ENCODE results near the gene ANGEL1. TPM values are rescaled to one million over a fixed set of nuclear protein-coding genes. Genes with fewer than 3 reads are reported as not detected.

Gene ANGEL1
- total and polyA plus RNA-seq, 4 donors: 5.2 to 15.9 (median 9.6) TPM

DNA sequence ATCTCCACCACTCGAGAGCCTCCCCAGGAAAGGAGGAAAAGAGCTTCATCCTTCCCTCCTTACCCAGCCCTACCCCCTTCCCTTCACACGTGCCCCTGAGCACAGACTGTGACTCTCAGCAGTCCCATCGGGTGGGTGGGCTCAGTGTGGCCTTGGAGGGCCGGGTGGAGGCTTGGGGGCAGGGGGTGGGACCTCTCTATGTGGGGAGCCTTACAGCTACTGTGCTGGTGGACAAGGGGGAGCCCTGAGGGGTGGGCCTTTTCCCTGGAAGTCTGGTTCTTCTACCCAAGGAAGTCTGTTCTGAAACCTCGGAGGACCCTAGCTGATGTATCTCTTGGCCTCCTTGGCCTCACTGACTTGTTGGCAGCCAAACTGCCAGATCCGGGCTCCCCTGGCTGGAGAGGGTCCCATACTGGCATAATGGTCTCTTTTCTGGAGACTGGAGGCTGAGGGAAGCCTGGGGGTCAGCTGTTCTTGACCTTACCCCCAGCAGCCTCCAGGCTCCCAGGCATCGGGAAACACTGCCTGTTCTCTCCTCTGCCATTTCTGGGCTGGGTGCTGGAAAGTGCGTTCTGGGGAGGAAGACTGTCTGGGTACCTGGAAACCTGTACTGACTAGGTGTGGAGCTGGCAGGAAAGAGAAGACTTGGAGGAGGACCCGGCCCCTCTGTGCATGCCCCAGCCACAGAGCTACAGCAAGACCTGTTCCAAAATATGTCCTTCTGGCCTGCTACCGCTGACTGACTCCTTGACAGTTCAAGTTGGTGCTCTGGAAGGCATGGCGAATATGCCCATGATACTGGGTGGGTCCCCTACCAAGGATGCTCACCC, 43.8 kb downstream of the ANGEL1 start:
- DNase-seq (ENCODE audit: low spot score): no peak
- no peaks in the 10 kb centered on the region for H3K9me3 ChIP-seq (ENCODE audit: control insufficient read depth in 4 of 4, low read length in 3 of 4)
- WGBS: 56% methylated on average over 11 of the region's 11 CpGs
- no peak overlapping the region for H3K4me3 ChIP-seq (ENCODE audit: low read depth in 1 of 3, low read length in 3 of 3)
- TF ChIP-seq FOXA2 (IDR thresholded peaks at IDR 0.05): no peak
- TF ChIP-seq NR2F2 (IDR thresholded peaks at IDR 0.05): peak; percentile 43
- peaks cover 0 to 10% (median 0%) of the 10 kb centered on the region in 4 donors for H3K4me1 ChIP-seq (ENCODE audit: control insufficient read depth in 4 of 4, insufficient read depth in 4 of 4, low read length in 3 of 4)
- H3K36me3 ChIP-seq (ENCODE audit: control insufficient read depth in 4 of 4, insufficient read depth in 3 of 4, low read depth in 1 of 4, low read length in 3 of 4): no peaks in the 10 kb centered on the region
- peak overlapping the region; percentile 53 to 78 for H3K27ac ChIP-seq (ENCODE audit: low read depth in 1 of 2, low read length in 2 of 2)
- no peaks in the 10 kb centered on the region for H3K27me3 ChIP-seq (ENCODE audit: control insufficient read depth in 4 of 4, insufficient read depth in 4 of 4, low read length in 3 of 4)
- H3K9ac ChIP-seq (ENCODE audit: low read depth in 1 of 2, low read length in 2 of 2): no peak overlapping the region

DNA sequence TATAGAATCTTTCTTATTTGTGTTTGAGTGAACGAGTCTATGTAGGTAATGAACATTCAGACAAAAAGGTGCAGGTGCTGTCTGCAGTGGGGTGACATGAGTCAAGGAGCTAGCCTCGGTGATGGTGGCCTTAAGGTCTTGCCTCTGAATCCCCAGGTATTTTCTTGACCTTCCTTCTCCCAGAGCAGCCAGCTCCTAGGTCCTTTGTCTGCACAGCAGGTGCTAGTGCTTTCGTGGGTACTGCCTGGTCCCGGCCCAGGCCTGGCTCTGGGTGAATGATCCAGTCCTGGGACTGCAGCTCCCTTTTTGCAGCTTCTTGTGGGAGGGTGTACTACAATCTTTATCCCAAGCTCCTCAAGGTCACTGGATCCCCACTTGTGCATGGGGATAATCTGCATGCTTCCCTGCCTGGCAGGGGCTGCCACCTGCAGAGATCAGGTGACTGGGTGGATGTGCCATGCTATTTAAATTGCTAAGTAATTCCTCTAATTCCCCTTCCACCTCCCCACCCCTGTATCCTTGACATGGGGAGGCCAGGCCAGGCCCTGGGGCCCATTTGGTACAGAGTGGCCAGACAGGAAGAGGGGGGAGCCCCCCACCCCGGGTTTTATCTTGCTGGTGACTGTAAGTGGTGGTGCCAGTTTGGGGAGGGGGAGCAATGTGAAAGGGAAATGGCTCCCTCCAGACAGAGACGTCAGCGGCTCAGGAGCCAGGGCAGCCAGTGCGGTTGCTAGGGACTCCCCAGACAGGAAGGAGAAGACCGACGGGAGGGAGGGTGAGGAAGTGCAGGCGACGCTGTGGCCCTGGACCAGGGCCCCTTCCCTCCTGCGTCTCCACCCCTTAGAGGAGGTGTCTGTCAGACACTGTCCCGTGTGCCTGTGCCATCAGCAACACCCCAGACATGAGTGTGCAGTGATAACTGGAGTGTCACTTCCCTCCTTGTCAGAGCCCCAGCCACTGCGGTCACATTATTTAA, 44.7 kb downstream of the ANGEL1 start:
- peak; percentile 66 for DNase-seq (ENCODE audit: low spot score)
- Histone ChIP-seq H3K4me3 (ENCODE audit: low read depth in 1 of 3, low read length in 3 of 3) (no peak overlapping the region), H3K4me1 (ENCODE audit: control insufficient read depth in 4 of 4, insufficient read depth in 4 of 4, low read length in 3 of 4) (peaks cover 0 to 8% (median 0%) of the 10 kb centered on the region in 4 donors)

DNA sequence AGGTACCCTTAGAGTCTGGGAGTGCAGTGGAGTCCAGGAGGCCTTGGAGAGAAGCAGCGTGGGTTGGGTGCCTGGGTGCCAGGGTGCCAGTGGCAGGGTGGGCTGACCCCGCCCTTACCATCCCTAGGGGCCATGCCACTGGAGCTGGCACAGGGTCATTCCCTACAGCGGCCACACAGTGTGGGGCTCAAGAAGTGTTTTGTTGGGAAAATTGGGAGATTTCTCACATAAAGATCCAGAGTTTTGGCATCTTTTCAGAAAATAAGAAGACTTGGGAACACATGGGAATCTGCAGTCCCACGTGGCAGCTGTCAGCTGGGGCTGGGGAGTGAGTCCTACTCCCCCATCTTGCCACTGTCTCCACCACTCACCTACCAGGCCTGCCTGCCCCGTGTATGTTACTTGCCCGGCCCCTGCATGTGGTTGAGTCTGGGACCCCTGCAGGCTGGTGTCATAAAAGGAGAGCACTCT, 47.2 kb downstream of the ANGEL1 start:
- no peak overlapping the region for H3K4me3 ChIP-seq (ENCODE audit: low read depth in 1 of 3, low read length in 3 of 3)
- peaks cover 0 to 3% (median 3%) of the 10 kb centered on the region in 4 donors for H3K27me3 ChIP-seq (ENCODE audit: control insufficient read depth in 4 of 4, insufficient read depth in 4 of 4, low read length in 3 of 4)
- no peak overlapping the region for H3K27ac ChIP-seq (ENCODE audit: low read depth in 1 of 2, low read length in 2 of 2)
- no peak overlapping the region for H3K9ac ChIP-seq (ENCODE audit: low read depth in 1 of 2, low read length in 2 of 2)
- no peak for TF ChIP-seq JUND (IDR thresholded peaks at IDR 0.05)
- TF ChIP-seq YY1 (IDR thresholded peaks at IDR 0.05): no peak
- no peak for TF ChIP-seq FOXA2 (IDR thresholded peaks at IDR 0.05)
- TF ChIP-seq FOXA1 (IDR thresholded peaks at IDR 0.05): no peak
- TF ChIP-seq, protein P1, sequence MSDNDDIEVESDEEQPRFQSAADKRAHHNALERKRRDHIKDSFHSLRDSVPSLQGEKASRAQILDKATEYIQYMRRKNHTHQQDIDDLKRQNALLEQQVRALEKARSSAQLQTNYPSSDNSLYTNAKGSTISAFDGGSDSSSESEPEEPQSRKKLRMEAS (IDR thresholded peaks at IDR 0.05): no peak
- no peak for TF ChIP-seq NR2F2 (IDR thresholded peaks at IDR 0.05)
- TF ChIP-seq, protein P2, sequence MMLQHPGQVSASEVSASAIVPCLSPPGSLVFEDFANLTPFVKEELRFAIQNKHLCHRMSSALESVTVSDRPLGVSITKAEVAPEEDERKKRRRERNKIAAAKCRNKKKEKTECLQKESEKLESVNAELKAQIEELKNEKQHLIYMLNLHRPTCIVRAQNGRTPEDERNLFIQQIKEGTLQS (IDR thresholded peaks at IDR 0.05): no peak
- no peak for TF ChIP-seq HNF4A (conservative IDR thresholded peaks at IDR 0.05)
- no peak for TF ChIP-seq EGR1 (IDR thresholded peaks at IDR 0.05; ENCODE audit: low read depth in 2 of 2)
- TF ChIP-seq, protein P3, sequence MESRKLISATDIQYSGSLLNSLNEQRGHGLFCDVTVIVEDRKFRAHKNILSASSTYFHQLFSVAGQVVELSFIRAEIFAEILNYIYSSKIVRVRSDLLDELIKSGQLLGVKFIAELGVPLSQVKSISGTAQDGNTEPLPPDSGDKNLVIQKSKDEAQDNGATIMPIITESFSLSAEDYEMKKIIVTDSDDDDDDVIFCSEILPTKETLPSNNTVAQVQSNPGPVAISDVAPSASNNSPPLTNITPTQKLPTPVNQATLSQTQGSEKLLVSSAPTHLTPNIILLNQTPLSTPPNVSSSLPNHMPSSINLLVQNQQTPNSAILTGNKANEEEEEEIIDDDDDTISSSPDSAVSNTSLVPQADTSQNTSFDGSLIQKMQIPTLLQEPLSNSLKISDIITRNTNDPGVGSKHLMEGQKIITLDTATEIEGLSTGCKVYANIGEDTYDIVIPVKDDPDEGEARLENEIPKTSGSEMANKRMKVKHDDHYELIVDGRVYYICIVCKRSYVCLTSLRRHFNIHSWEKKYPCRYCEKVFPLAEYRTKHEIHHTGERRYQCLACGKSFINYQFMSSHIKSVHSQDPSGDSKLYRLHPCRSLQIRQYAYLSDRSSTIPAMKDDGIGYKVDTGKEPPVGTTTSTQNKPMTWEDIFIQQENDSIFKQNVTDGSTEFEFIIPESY (IDR thresholded peaks at IDR 0.05): no peak
- H3K4me1 ChIP-seq (ENCODE audit: control insufficient read depth in 4 of 4, insufficient read depth in 4 of 4, low read length in 3 of 4): peaks cover 3 to 23% (median 9%) of the 10 kb centered on the region in 4 donors
- WGBS: 73% methylated on average over 6 of the region's 6 CpGs
- H3K9me3 ChIP-seq (ENCODE audit: control insufficient read depth in 4 of 4, low read length in 3 of 4): no peaks in the 10 kb centered on the region
- no peak for DNase-seq (ENCODE audit: low spot score)
- no peaks in the 10 kb centered on the region for H3K36me3 ChIP-seq (ENCODE audit: control insufficient read depth in 4 of 4, insufficient read depth in 3 of 4, low read depth in 1 of 4, low read length in 3 of 4)

More for the DNA sequence above, 44.7 kb downstream of the ANGEL1 start:
- Histone ChIP-seq H3K9ac (ENCODE audit: low read depth in 1 of 2, low read length in 2 of 2) (no peak overlapping the region), H3K27ac (ENCODE audit: low read depth in 1 of 2, low read length in 2 of 2) (peak overlapping the region; percentile 55 to 78), H3K9me3 (ENCODE audit: control insufficient read depth in 4 of 4, low read length in 3 of 4) (no peaks in the 10 kb centered on the region), H3K27me3 (ENCODE audit: control insufficient read depth in 4 of 4, insufficient read depth in 4 of 4, low read length in 3 of 4) (peaks cover 0 to under 1% (median 0%) of the 10 kb centered on the region in 4 donors), H3K36me3 (ENCODE audit: control insufficient read depth in 4 of 4, insufficient read depth in 3 of 4, low read depth in 1 of 4, low read length in 3 of 4) (no peaks in the 10 kb centered on the region)
- TF ChIP-seq TAF1 (conservative IDR thresholded peaks at IDR 0.05): no peak
- TF ChIP-seq YY1 (IDR thresholded peaks at IDR 0.05): peak; percentile 19
- TF ChIP-seq RXRA (IDR thresholded peaks at IDR 0.05): peak in 1 of 2 donors; percentile 15
- TF ChIP-seq, protein P4, sequence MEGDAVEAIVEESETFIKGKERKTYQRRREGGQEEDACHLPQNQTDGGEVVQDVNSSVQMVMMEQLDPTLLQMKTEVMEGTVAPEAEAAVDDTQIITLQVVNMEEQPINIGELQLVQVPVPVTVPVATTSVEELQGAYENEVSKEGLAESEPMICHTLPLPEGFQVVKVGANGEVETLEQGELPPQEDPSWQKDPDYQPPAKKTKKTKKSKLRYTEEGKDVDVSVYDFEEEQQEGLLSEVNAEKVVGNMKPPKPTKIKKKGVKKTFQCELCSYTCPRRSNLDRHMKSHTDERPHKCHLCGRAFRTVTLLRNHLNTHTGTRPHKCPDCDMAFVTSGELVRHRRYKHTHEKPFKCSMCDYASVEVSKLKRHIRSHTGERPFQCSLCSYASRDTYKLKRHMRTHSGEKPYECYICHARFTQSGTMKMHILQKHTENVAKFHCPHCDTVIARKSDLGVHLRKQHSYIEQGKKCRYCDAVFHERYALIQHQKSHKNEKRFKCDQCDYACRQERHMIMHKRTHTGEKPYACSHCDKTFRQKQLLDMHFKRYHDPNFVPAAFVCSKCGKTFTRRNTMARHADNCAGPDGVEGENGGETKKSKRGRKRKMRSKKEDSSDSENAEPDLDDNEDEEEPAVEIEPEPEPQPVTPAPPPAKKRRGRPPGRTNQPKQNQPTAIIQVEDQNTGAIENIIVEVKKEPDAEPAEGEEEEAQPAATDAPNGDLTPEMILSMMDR (IDR thresholded peaks at IDR 0.05; ENCODE audit: low read depth, low read length, missing input control): peak; percentile 6
- TF ChIP-seq, protein P1 (IDR thresholded peaks at IDR 0.05): peak; percentile 48
- no peak for TF ChIP-seq HNF4G (IDR thresholded peaks at IDR 0.05)
- TF ChIP-seq RAD21 (IDR thresholded peaks at IDR 0.05): peak in 1 of 2 donors; percentile 13
- 40% methylated on average over 15 of the region's 15 CpGs for WGBS

All from liver (tissue), 9 donors.